GM18873 (cell line): ENCODE measurements around the gene TRIM58.

Source experiments
- ATAC-seq: cut with Tn5 transposase; IDR thresholded peaks from one replicate; pipeline ENCODE4 v1.9.1; 2021; ENCODE audit warnings: mild to moderate bottlenecking, moderate library complexity, moderate number of reproducible peaks; ENCODE audit not compliant: unreplicated experiment, low FRiP score

The TRIM58 gene

DNA sequence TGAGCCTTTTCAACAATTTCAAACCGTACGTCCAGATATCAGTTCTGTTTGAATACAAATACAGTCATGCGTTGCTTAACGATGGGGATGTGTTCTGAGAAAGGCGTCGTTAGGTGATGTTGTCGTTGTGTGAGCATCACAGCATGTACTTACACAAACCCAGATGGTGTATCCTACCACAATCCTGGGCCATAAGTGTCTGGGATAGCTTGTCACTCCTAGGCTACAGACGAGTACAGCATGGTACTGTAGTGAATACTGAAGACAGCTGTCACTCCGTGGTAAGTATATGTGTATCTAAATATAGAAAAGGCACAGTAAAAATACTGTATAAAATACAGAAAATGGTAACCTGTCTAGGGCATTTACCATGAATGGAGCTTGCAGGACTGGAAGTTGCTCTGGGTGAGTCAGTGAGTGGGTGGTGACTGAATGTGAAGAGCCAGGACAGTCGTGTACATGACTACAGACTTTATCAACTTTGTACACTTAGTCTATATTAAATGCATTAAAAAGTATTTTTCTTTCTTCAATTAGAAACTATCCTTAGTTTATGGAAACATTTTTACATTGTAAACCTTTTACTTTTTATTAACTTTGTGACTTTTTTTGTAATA lies 27.9 kb downstream of the TRIM58 start:
- ATAC-seq = no peak

DNA sequence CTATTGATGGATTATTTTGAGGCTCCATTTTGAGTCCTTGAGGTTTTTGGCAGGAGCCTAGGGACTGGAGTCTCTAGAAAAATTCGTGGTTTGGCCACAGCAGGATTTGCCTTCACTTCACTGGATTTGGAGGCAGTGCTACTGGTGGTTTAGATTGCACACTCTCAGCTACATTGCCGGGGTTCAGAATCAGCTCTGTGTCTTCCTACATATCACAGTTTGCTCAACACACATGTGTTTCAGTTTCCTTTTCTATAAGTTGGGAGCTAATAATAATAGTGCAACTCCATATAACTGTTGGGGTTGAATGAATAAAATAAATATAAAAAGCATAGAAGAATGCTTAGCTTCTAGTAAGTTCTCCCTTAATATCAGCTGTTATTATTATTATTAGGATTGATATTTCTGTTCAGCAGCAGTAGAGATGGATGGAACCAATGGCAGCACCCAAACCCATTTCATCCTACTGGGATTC lies 38.2 kb downstream of the TRIM58 start, which contains the start of gene OR2W3:
OR2W3 (plus strand) TSS at position 425 of the 475 bp plus-strand sequence; CDS start at position 425, 0 bp downstream.
- ATAC-seq = no peak

DNA sequence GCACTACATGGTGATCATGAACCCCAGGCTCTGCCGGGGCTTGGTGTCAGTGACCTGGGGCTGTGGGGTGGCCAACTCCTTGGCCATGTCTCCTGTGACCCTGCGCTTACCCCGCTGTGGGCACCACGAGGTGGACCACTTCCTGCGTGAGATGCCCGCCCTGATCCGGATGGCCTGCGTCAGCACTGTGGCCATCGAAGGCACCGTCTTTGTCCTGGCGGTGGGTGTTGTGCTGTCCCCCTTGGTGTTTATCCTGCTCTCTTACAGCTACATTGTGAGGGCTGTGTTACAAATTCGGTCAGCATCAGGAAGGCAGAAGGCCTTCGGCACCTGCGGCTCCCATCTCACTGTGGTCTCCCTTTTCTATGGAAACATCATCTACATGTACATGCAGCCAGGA lies 39.0 kb downstream of the TRIM58 start:
- no peak for ATAC-seq

DNA sequence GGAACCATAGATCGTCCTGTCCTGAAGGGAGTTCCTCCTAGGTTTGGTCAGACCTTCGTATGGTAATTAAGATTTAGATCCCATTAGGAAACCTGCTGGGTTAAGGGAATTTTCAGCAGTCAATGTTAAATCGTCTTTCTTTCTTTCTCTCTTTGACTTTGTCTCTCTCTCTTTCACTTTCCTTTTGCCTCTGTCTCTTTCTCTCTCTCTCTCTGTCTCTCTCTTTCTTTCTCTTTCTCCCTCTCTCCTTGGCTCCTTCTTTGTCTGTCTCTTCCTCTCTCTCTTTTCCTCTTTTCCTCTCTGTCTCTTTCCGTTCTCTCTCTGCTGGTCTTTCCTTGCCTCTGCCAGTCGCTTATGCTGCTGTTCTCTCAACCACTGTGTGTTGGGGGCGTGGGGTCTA lies 47.1 kb downstream of the TRIM58 start:
- no peak for ATAC-seq

DNA sequence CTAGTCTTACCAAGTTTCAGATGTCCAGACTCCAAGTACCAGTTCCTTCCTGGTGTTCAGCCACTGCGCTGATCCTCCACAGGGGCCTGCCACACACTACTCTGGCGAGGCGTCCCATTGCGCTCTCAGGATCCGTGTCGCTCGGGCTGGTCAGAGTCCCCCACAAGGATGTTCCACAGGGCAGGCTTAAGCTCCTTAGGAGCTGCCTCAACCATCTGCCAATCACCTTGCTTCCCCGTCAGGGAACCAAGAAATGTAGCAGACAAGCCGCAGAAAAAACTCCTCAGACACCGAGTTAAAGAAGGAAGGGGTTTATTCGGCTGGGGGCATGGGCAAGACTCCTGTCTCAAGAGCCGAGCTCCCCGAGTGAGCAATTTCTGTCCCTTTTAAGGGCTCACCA lies 48.2 kb downstream of the TRIM58 start:
- no peak for ATAC-seq

DNA sequence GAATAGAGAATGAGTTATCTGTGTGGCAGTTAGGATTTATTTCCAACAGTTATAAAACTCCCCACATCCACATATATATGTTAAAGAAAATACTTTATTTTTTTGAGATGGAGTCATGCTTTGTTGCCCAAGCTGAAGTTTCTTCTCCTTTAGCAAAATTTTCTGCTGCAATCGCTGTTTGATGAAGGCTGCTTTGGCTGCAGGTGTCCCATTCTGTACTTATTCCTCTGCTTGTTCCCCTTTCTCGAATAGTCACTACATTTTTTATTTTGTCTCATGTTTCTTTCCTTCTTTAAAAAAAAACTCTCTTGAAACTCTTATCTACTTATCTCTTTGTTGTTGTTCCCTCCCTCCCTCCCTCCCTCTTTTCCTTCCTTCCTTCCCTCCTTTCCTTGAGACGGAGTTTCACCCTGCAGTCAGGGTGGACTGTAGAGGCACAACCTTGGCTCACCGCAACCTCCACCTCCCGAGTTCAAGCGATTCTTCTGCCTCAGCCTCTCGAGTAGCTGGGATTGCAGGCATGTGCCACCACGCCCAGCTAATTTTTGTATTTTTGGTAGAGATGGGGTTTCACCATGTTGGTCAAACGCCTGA lies 49.0 kb downstream of the TRIM58 start:
- ATAC-seq = no peak

DNA sequence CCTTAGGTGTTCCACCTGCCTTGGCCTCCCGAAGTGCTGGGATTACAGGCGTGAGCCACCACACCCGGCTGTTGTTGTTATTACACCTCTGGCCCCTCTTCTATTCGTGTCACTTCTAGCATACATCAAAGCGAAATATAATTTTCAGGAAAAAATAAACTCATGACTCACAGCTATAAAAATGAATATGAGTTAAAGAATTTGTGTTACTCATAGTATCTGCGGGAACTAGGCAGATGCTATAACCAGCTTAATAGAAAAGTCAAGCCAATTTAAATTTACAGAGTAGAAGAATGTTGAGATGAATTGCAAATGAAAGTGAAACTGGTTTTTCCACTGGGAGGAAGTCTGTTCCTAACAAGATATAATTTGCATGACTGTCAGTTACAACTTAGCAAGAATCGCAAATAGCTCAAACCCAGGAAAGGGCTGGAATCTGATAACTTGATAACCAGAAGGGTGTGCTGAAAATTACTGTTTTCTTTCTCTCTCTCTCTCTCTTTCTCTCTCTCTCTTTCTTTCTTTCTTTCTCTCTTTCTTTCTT lies 49.6 kb downstream of the TRIM58 start:
- ATAC-seq = no peak

DNA sequence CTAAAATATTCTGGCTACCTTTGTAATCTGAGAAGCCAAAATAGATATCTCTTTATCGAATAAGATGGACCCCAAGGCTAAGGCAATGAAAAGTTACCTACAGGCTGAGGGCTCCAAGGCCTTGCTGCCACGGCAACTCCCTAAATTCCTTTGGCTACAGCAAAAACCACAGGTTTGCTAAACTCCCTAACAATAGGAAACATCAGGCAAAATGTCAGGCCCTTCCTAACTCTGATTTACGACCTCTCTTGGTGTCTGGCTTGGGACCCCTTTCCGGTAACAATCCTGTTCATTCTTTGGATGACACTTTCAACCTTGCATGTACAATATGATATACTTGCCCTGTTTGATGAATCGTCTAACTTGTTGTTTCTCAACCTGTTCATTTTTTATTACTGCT lies 51.8 kb downstream of the TRIM58 start:
- no peak for ATAC-seq

DNA sequence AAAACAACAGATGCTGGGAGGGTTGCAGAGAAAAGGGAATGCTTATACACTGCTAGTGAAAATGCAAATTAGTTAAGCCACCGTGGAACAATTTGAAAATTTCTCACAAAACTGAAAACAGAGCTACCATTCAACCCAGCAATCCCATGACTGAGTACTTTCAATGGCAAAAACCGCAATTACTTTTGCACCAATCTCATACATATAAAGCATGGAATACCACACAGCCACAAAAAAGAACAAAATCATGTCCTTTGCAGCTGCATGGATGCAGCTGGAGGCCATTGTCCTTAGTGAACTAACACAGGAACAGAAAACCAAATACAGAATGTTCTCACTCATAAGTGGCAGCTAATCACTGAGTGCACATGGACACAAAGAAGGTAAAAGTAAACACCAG lies 56.8 kb downstream of the TRIM58 start:
- no peak for ATAC-seq

DNA sequence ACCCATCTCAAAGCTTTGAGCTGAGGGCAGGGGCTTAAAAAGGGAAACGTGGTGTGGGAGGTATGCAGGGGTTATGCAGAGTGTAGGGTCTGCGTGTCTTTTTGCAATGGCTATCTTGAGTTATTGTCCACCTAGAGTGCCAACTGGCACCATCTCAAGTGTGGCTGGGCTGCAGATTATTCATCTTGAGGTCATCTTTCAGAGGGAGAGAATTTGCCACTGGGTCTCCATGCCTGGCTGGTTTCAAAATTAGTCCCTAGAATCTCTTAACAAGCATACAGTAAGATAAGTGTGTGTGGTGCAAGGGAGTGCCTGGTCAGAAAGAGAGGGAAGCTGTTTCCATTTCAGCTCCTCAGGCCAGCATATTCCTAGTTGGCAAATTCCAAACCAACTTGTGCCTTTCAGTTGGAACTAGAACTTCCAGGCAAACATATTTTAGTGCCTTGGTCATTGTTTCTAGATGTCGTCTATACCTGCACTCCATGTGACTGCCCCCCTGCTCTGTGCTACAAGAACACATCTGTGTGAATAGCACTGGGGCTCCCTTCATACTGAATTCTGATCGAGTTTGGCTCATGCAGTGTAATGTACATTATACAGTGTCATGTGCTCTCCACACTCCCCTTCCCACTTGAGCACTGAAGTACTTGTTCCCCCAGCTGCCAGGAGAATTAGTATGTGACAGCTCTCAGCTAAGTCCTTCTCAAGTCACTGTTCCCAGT lies 58.1 kb downstream of the TRIM58 start:
- no peak for ATAC-seq

DNA sequence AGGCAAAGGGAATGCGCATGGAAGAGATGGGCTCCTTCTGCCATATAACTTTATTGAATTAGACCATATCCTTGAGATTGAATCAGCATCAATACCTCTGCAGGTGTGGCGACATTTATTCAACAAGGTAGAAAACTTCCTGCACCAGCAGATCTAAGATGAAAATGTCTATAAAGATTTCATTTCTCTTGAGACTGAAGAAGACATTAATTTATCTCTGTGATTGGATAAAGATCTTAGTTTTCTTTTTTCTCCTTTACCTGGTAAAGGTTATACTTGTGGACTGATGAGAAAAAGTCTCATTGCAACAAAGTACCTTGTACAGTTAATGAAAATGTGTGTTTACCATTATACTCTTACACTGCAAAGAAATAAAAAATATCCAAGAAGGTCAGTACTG lies 63.0 kb downstream of the TRIM58 start, which contains the start of gene OR2T8:
OR2T8 (plus strand) TSS at position 301 of the 400 bp plus-strand sequence. CDS start 766 bp downstream, outside the sequence.
- no peak for ATAC-seq

DNA sequence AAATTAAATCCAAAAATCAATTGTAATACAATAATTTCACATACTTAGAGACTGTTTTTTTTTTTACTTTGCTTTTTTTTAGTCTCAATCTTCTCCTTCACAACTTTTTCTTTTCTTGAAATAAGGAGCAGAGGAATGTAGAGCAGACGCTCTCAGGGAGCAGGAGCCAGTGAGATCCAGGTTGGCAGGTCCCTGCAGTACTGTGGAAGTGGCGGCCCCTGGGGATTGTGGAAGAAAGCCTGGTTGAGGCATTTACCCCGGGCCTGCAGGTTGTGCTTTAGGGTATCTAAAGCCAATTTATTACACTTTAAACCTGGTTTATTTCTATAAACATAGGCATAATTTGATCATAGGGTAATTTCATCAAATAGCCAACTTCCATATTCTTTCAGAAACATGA lies 67.0 kb downstream of the TRIM58 start:
- ATAC-seq = no peak

DNA sequence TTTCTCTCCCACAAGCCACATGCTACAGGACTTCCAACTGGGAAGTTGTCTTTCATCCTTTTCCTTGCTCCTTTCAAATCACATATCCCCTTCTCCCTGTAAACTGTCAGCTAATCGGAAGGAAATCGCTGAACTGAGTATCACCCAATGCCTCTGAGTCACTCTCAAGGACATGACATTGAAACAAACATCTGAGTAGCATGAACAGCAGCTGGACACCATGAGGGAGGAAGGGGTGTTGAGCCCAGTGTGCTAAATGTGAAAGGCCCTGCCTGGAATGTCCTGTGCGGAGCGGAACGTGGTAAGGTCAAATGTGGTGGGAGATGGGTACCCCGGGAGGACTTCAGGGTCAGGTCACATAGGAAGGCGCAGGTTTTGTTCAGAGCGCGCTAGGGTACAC lies 67.9 kb downstream of the TRIM58 start, which contains the start of gene OR2AJ1:
OR2AJ1 (plus strand) TSS at position 22 of the 400 bp plus-strand sequence. CDS start 8,880 bp downstream, outside the sequence.
- ATAC-seq = no peak
